AG04449 (cell line): ENCODE measurements around the gene ANKRD13B.

ENCODE experiments used
- CTCF ChIA-PET: fragments of 350-600 bp; formaldehyde crosslinking; extraction: SDS; loops from one replicate; lab custom pipeline; 2021; ENCODE audit warnings: antibody characterized with exemption; lab: Yijun Ruan, JAX
- POLR2A ChIA-PET: fragments of 400-600, 350-600 bp; formaldehyde crosslinking; extraction: SDS; loops from one replicate; lab custom pipeline; 2020; ENCODE audit warnings: antibody characterized with exemption, inconsistent platforms; lab: Yijun Ruan, JAX
- DNase-seq: peaks from one replicate; pipeline ENCODE4 v3.0.0-alpha.2; 2010; ENCODE audit warnings: low read depth, low spot score
- H3K4me3 ChIP-seq: 2 replicates; pipeline ENCODE4 v1.5.1; 2011; ENCODE audit warnings: low read depth, mild to moderate bottlenecking, control low read depth, low read length
- TF ChIP-seq, protein P1 (sequence below): IDR thresholded peaks from one replicate; pipeline ENCODE4 v1.5.1; 2011; ENCODE audit warnings: mild to moderate bottlenecking, moderate library complexity, low read length, control low read depth, inconsistent platforms; ENCODE audit not compliant: insufficient read depth; ENCODE audit errors: missing control alignments

ANKRD13B gene

DNA sequence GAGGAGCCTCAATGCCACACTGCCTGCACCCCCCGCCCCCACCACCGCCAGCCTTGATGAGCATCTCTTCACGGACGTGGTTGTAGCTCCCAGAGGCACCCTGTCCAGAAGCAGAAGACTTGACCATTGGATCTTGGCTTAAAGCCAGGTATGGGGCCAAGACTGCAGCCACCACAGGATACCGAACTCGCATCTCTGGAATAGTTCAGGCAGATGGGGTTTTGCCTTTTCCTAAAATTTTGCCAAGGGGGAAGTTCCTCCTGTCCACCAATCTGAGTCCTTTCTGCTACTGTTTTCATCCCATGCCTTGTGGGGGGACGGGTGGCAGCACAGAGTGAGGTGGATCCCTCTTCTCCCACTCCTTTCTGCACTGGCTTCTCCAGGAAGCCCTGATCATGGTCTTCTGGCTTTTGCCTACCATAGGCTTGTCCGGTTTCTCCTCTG is 28.8 kb downstream of the ANKRD13B start:
- CTCF ChIA-PET, result interaction anchor here (0.7 to 12.9 kb wide), 7 partner anchors 7 to 471 kb away, joined by 3 to 210 read pairs (median 25); no protein-coding TSS in a partner anchor
- POLR2A ChIA-PET, result interaction anchor here (0.6 kb wide), 1 partner anchor 141 kb away, joined by 3 read pairs; no protein-coding TSS in a partner anchor
- DNase-seq, result no peak
- TF ChIP-seq, protein P1, sequence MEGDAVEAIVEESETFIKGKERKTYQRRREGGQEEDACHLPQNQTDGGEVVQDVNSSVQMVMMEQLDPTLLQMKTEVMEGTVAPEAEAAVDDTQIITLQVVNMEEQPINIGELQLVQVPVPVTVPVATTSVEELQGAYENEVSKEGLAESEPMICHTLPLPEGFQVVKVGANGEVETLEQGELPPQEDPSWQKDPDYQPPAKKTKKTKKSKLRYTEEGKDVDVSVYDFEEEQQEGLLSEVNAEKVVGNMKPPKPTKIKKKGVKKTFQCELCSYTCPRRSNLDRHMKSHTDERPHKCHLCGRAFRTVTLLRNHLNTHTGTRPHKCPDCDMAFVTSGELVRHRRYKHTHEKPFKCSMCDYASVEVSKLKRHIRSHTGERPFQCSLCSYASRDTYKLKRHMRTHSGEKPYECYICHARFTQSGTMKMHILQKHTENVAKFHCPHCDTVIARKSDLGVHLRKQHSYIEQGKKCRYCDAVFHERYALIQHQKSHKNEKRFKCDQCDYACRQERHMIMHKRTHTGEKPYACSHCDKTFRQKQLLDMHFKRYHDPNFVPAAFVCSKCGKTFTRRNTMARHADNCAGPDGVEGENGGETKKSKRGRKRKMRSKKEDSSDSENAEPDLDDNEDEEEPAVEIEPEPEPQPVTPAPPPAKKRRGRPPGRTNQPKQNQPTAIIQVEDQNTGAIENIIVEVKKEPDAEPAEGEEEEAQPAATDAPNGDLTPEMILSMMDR, result no peak
- H3K4me3 ChIP-seq, result peak overlapping the region; percentile 79

- ChIA-PET POLR2A (interaction anchor here (1.1 kb wide), 1 partner anchor 203 kb away, joined by 4 read pairs; no protein-coding TSS in a partner anchor), CTCF (interaction anchor here (0.7 to 12.9 kb wide), 6 partner anchors 8 to 471 kb away, joined by 3 to 76 read pairs (median 16); no protein-coding TSS in a partner anchor)
- peak within 1 kb of the TSS; percentile 79 for H3K4me3 ChIP-seq
- TF ChIP-seq, protein P1, result no peak
- no peak for DNase-seq
These were observed 29.7 kb downstream of the ANKRD13B start, which contains the start of gene CORO6 for GRCh38 chr17:29622337-29623282. TSS of gene CORO6 (minus strand) at chr17:29622912. CDS start at chr17:29621421, 1,491 bp downstream.

DNA sequence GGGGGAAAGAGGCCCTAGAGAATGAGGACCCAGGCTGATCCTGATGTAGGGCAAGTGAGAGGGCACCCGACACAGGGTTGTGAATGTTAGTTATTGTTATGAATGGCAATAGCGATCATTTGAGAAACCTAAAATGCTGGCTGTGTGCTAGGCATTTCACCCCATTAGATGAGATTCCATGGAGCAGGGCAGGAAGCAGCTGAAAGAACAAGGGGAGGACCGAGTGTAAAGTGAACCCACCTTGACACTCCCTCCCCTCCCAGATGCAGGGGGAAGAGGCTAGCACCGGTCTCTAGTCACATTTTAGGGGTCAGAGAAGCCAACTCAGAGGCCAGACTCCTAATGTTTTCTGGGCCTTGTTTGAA is 30.3 kb downstream of the ANKRD13B start:
- H3K4me3 ChIP-seq, result peak overlapping the region; percentile 79; the same call in 1 of the 2 replicates
- CTCF ChIA-PET, result interaction anchor here (0.7 to 12.9 kb wide), 5 partner anchors 9 to 156 kb away, joined by 3 to 76 read pairs (median 25); no protein-coding TSS in a partner anchor
- DNase-seq, result no peak
- TF ChIP-seq, protein P1, result no peak
- POLR2A ChIA-PET, result interaction anchor here (1.1 kb wide), 1 partner anchor 202 kb away, joined by 4 read pairs; no protein-coding TSS in a partner anchor

DNA sequence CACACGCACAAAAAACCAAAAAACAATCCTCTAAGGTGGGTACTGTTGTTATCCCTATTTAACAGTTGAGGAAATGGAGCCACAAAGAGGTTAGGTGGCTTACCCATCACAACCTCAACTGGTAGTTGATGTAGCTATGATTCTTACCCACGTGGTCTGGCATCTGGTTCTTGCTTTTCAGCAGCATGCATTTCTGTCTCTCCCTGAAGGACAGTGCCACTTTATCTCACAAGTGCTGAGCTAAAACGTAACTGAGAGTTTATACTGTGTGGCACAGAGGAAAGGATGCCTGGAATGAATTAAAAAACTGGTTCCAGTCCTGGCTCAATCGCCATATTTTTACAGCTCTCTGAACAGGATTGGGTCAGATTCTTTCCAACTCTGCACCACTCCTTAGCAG is 31.7 kb downstream of the ANKRD13B start:
- POLR2A ChIA-PET, result interaction anchor here (0.6 kb wide), 1 partner anchor 119 kb away, joined by 3 read pairs; no protein-coding TSS in a partner anchor

DNA sequence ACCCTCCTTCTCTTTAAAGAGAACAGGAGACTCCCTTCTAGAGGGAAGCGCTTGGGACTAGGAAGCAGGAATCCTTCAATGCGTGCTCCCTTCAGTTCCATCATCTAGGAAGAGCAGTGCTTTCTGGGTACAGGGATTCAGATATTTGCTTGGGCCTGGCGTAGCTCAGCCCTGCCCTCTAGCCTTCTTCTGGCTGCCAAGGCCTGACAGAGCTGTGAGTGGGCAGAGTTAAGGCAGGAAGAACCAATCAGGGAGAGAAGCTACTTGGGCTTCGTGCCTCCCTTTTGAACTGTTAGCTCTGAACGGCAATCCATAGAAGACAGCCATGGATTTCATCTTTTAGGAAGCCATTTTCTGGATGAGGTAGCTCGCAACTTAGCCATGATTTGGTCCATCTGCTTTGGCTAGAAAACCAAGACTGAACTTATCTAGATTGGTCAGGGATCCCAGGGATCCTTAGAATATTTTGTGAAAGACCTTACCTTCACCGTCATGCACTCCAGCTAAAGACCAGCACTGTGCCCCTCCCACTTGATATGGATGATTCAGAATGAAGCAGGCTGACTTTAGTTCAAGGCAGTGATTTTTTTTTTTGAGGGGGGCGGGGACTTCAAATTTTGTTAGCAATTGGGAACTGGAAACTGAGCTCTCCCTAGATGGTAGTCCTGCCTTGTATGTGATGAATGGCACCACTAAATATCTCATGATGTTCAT is 32.3 kb downstream of the ANKRD13B start:
- ChIA-PET CTCF (interaction anchor here (1.0 to 12.9 kb wide), 10 partner anchors 9 to 306 kb away, joined by 3 to 76 read pairs (median 6); no protein-coding TSS in a partner anchor), POLR2A (interaction anchor here (0.6 kb wide), 1 partner anchor 119 kb away, joined by 3 read pairs; no protein-coding TSS in a partner anchor)
- TF ChIP-seq, protein P1, result no peak
- DNase-seq, result no peak
- no peak overlapping the region for H3K4me3 ChIP-seq

More for the DNA sequence above, 31.7 kb downstream of the ANKRD13B start:
- no peak overlapping the region for H3K4me3 ChIP-seq
- DNase-seq, result no peak
- CTCF ChIA-PET, result interaction anchor here (0.6 to 12.9 kb wide), 7 partner anchors 10 to 307 kb away, joined by 3 to 76 read pairs (median 7); no protein-coding TSS in a partner anchor
- TF ChIP-seq, protein P1, result no peak
